ENCODE measurements around the gene KCTD6.

DNA sequence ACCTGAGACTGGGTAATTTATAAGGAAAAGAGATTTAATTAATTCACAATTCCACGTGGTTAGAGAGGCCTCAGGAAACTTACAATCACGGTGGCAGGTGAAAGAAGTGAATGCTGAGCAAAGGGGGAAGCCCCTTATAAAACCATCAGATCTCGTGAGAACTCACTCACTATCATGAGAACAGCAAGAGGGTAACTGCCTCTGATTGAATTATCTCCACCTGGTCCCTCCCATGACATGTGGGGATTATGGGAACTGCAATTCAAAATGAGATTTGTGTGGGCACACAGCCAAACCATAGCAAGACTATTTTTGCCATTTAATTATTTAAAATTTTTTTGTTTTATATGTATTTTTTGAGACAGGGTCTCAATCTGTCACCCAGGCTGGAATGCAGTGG lies 27.0 kb upstream of the KCTD6 start:
- TF ChIP-seq, protein P1, sequence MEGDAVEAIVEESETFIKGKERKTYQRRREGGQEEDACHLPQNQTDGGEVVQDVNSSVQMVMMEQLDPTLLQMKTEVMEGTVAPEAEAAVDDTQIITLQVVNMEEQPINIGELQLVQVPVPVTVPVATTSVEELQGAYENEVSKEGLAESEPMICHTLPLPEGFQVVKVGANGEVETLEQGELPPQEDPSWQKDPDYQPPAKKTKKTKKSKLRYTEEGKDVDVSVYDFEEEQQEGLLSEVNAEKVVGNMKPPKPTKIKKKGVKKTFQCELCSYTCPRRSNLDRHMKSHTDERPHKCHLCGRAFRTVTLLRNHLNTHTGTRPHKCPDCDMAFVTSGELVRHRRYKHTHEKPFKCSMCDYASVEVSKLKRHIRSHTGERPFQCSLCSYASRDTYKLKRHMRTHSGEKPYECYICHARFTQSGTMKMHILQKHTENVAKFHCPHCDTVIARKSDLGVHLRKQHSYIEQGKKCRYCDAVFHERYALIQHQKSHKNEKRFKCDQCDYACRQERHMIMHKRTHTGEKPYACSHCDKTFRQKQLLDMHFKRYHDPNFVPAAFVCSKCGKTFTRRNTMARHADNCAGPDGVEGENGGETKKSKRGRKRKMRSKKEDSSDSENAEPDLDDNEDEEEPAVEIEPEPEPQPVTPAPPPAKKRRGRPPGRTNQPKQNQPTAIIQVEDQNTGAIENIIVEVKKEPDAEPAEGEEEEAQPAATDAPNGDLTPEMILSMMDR (IDR thresholded peaks at IDR 0.05) = no peak
- no peak for TF ChIP-seq POLR2AphosphoS5 (IDR thresholded peaks at IDR 0.05)
- no peak for TF ChIP-seq POLR2A (IDR thresholded peaks at IDR 0.05)
- TF ChIP-seq EP300 (IDR thresholded peaks at IDR 0.05) = no peak

Measured in suprapubic skin (tissue), 4 donors.